Measurements from ENCODE around the gene MAGI1.

GRCh38 chr3:65593780-65594752, 444.7 kb downstream of the MAGI1 start:
- TF ChIP-seq CTCF (IDR thresholded peaks at IDR 0.05) (no peak), POLR2A (IDR thresholded peaks at IDR 0.05) (no peak)
